Left lobe of liver (tissue), 2 donors: Measurements from ENCODE around the gene CYB561A3. TPM values are rescaled to one million over a fixed set of nuclear protein-coding genes. Genes with fewer than 3 reads are reported as not detected.

Source experiments
- ATAC-seq: fragments of 200-7000 bp; cut with Tn5 transposase; one replicate; pipeline ENCODE4 v1.9.1; 2020; ENCODE audit warnings: mild to moderate bottlenecking, moderate library complexity
- DNase-seq: peaks from one replicate; pipeline ENCODE4 v3.0.0-alpha.2; 2020; ENCODE audit warnings: low spot score
- total RNA-seq: library from RNA; stranded (reverse); gene quantifications from one replicate; pipeline ENCODE4 v1.2.1, GENCODE V29; 2021
- donor health status: DM: no; HTN: no; CAD: no; lungs with moderate emphysema.
- donor health status: DM: no; HTN: yes; CAD: no.

Gene CYB561A3
- total RNA-seq, 1 donor from 2014 or later: 37.9 TPM

- DNase-seq: peak; percentile 92
- peak; percentile 96 for ATAC-seq
Observed at GRCh38 chr11:61369372-61370348, 8.0 kb upstream of the CYB561A3 start.

DNA sequence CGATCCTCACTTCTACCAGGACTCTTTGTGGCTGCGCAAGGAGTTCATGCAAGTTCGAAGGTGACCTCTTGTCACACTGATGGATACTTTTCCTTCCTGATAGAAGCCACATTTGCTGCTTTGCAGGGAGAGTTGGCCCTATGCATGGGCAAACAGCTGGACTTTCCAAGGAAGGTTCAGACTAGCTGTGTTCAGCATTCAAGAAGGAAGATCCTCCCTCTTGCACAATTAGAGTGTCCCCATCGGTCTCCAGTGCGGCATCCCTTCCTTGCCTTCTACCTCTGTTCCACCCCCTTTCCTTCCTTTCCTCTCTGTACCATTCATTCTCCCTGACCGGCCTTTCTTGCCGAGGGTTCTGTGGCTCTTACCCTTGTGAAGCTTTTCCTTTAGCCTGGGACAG is 7.0 kb upstream of the CYB561A3 start:
- no peak for DNase-seq
- no peak for ATAC-seq

GRCh38 chr11:61367406-61367805 is 5.7 kb upstream of the CYB561A3 start:
- no peak for DNase-seq
- ATAC-seq: no peak

- ATAC-seq (no peak), DNase-seq (no peak)
Observed at GRCh38 chr11:61364012-61364675, 2.5 kb upstream of the CYB561A3 start.

GRCh38 chr11:61362542-61362875 is 827 bp upstream of the CYB561A3 start:
- DNase-seq (no peak), ATAC-seq (peak; percentile 16)

DNA sequence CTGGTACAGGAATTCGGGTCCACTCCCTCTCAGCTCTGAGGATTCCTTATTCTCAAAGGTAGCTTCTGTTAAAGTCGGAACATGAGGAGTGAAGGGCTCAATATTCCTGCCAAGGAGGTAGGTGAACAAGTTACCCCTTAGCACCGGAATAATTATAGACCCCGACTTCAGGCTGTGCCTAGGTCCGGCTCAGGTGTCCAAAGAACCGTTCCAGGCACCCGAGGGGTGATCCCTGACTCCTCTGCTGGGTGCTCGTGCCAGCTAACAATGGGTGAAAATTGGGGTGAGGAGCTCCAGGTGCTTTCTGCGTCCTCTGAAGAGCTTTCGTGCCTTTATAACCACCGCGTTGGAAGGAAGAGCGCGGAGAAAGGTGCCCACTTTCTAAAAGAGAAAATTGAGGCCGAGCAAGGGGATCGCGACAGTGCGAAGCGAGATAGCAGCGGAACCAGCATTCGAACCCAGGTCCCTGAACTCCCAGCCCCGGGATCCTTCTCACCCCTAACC is 393 bp downstream of the CYB561A3 start:
- no peak for ATAC-seq
- no peak for DNase-seq

GRCh38 chr11:61359516-61359915 is 2.2 kb downstream of the CYB561A3 start:
- ATAC-seq (no peak), DNase-seq (no peak)

DNA sequence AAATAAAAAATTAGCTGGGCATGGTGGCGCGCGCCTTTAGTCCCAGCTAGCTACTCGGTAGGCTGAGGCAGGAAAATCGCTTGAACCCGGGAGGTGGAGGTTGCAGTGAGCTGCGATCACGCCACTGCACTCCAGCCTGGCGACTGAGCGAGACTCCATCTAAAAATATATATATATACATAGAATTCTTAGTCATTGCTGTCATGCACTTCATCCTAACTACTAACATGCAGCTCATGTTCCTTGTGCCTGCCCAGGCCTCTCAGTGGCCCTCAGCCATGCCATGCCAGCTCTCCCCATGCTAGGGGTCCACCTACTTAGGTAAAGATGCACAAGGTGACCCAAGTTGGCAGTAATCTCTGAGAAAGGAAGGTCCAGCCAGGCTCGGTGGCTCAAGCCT is 3.1 kb downstream of the CYB561A3 start:
- no peak for DNase-seq
- ATAC-seq: no peak

DNA sequence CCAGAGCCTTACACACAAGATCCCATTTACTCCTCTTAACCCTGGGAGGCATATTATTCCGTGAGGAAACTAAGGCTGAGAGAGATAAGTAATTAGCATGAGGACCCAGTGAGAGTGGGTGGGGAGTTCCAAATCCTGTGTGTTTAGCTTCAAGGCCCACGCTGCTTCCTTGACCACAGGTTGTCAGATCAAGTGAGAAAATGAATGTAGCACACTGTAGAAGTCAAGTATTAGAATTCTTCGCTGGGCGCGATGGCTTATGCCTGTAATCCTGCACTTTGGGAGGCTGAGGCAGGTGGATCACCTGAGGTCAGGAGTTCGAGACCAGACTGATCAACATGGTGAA is 3.8 kb downstream of the CYB561A3 start:
- ATAC-seq (no peak), DNase-seq (no peak)

DNA sequence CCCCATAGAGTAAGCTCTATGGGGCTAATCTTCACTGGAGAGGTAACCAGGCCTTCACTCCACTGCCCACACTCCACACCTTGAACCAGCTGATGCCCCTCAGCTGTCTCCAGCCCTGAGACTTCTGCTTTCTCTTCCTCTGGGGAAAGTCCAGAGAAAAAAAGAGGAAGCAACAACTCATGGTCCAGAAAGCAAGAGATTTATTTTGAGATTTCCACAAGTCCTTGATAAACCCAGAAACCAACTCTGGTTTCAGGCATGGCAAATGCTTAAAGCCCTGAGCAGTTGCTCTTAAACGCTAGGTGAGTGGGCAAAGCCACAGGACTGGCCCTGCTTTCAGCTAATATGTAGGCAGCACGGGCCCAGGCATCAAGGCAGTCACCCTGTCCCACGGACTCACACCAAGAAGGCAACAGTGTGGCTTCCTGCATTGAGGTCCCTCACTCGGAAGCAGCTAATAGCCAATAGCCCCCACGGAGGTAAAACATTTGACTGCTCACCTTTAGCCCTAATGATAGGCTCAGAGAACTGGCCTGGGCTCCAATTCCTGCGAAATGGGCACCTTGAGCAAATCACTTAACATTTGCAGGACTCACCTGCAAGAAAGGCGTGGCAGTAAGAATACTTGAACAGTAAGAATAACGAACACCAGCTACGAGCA is 4.3 kb downstream of the CYB561A3 start:
- ATAC-seq (no peak), DNase-seq (no peak)

GRCh38 chr11:61356706-61357105 is 5.0 kb downstream of the CYB561A3 start:
- ATAC-seq (no peak), DNase-seq (no peak)

- DNase-seq (no peak), ATAC-seq (no peak)
Observed at GRCh38 chr11:61354208-61354607, 7.5 kb downstream of the CYB561A3 start.

DNA sequence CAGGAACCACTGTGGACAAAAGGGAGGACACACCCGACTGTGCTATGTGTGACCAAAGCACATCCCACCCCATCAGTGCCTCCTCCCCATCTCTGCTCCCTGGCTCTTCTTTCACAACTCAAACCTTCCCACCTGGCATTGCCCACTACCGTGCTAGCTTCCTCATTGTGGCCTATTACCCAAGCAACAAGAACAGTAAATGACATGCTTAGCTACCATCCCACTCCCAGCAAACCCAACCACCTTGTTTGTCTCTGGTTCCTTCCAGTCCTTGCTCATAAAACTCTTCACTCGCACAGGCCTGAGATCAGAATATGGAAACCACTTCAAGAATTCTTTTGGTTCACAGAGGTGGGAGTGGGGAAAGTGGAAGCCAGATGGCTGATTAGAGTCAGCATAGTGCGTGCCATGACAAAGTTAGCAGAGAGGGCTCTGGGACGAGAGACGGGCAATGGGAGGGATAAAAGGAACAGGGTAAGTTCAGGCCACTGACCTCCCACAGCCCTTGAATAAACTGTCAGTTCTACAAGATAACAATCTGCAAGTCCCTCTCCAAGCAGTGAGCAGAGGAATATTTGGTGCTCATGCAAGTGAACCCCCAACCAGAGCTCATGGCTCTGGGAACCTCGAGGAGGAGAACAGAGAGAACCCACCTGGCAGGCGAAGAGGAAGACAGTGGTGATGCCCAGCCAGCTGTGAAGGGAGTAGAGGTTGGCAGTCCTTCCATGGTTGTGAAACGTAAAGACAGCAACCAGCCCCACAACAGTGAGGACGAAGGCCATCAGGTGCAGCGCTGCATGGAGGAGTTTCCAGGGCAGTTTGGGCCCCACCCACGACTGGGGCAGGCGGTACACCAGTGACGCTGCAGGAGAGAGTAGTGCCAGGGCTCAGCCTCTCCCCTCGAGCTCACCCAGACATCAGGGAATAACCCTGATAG is 8.3 kb downstream of the CYB561A3 start:
- DNase-seq (peak; percentile 92), ATAC-seq (peak; percentile 87)

- ATAC-seq (peak; percentile 43), DNase-seq (peak; percentile 63)
Observed at GRCh38 chr11:61352038-61352437, 9.6 kb downstream of the CYB561A3 start.

DNA sequence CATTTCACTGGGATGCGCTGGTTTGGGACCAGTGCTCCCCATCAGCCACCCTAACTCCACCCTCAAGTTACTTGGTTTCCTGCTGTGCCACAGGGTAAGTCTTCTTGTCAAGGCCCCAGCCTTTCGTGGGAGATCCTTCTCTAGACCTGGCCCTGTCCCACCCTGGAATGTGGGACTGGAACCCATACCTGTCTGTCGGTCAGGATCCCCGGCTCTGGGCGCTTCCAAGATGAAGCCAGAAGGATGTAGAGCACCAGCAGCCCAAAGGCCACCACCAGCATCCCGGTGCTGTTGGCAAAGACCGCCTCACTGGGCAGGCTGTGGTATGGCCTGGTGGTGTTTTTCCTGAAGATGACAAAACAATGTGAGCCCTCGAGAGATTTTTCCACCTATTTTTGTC is 10.9 kb downstream of the CYB561A3 start:
- ATAC-seq: no peak
- DNase-seq: no peak

GRCh38 chr11:61350336-61350735 is 11.3 kb downstream of the CYB561A3 start:
- ATAC-seq (no peak), DNase-seq (no peak)

- ATAC-seq (no peak), DNase-seq (no peak)
Observed at GRCh38 chr11:61349916-61350315, 11.8 kb downstream of the CYB561A3 start.

DNA sequence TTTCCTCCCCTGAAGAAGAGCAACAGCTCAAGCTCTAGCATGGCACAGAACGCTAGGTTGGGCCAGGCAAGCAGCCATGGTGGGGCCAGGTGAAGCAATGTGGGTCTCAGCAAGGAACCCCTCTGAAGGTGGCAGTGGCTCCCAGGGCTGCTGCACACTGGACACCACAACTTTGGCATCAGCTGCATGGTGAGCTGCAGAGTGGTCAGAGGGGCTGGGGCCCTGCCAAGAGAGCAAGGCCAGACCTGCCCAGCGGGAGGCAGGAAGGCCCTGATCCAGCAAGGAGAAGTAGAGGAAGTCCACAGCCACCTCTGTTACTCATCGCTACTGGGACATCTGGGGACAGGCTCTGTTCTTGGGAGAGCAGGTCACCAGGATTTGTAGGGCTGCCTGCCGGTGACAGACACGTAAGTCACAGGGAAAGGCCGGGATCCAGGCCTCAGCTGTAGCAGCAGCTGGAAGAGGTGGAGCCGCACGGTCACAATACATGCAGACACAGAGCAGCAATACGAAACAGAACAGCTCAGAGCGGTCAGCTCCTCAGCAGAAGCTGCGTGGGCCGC is 12.4 kb downstream of the CYB561A3 start:
- DNase-seq: peak; percentile 38
- ATAC-seq: no peak

DNA sequence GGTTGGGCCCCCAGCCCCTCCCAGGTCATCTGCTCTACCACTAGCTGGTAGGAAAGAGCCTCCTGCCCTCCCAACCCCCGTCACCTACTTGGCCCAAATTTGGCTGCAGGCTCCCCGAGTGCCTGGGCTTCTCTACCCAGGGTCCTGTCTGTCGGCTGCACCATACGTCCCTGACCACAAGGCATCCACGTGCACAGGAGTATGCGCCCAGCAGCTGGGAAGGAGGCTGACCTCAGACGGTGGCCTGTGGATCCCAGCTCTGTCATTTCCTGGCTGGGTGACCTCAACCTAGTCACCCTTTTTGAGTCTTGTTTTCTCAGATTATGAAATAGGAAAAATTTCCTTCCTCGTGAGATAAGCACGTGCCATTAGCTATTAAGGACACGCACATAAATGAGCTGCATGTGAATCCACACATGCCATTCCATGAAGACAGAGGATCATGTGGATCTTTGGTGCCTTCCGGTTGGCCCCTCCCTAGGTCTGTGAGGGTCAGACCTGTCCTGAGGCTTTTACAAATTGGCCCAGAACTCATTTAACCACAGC is 13.7 kb downstream of the CYB561A3 start:
- ATAC-seq (peak; percentile 34), DNase-seq (peak; percentile 59)
